Small intestine (tissue), 7 donors: Measurements from ENCODE around the gene ADAMTS6. TPM values are rescaled to one million over a fixed set of nuclear protein-coding genes. Genes with fewer than 3 reads are reported as not detected.
A peak's percentile ranks its signal among the peaks of the same experiment; 100 is the strongest.
"Not testable (repeated sequence)": the region's sequence is repeated elsewhere in the genome, so short reads cannot be mapped to it uniquely, and the experiment has no call there.

ENCODE experiments used
- DNase-seq, 2 donors: peaks; one replicate each; pipeline versions ENCODE4 v3.0.0 to v3.0.0-alpha.2; 2013
- FAIRE-seq: peaks from 2 replicates; lab custom pipeline; 2012; peaks lifted over from hg19 to GRCh38; lab: Jason Lieb, UNC
- H3K27ac ChIP-seq, 3 donors: one replicate each; pipeline ENCODE4 v1.5.1; 2013; ENCODE audit warnings: low read length in 2 of 3, mild to moderate bottlenecking in 2 of 3, control low read depth in 1 of 3, inconsistent platforms in 1 of 3, low read depth in 1 of 3, moderate library complexity in 1 of 3
- H3K27me3 ChIP-seq, 3 donors: one replicate each; pipeline ENCODE4 v1.6.1; 2013; ENCODE audit warnings: low read length in 3 of 3, inconsistent platforms in 1 of 3; ENCODE audit not compliant: control insufficient read depth in 3 of 3, insufficient read depth in 3 of 3
- H3K36me3 ChIP-seq, 3 donors: one replicate each; pipeline ENCODE4 v1.6.1; 2013; ENCODE audit warnings: low read length in 3 of 3, inconsistent platforms in 1 of 3, low read depth in 1 of 3, mild to moderate bottlenecking in 1 of 3, moderate library complexity in 1 of 3; ENCODE audit not compliant: control insufficient read depth in 3 of 3, insufficient read depth in 2 of 3
- H3K4me1 ChIP-seq, 3 donors: one replicate each; pipeline ENCODE4 v1.6.1; 2013; ENCODE audit warnings: low read length in 2 of 3, inconsistent platforms in 1 of 3, low read depth in 1 of 3, mild to moderate bottlenecking in 1 of 3, moderate library complexity in 1 of 3; ENCODE audit not compliant: control insufficient read depth in 3 of 3, insufficient read depth in 2 of 3
- H3K4me3 ChIP-seq, 3 donors: one replicate each; pipeline ENCODE4 v1.5.1; 2013; ENCODE audit warnings: low read length in 3 of 3, control low read depth in 1 of 3, inconsistent platforms in 1 of 3, low read depth in 1 of 3, mild to moderate bottlenecking in 1 of 3, moderate library complexity in 1 of 3
- H3K9me3 ChIP-seq, 2 donors: one replicate each; pipeline ENCODE4 v1.6.1; 2013; ENCODE audit warnings: low read depth in 1 of 2, low read length in 1 of 2; ENCODE audit not compliant: control insufficient read depth in 2 of 2, insufficient read depth in 1 of 2
- WGBS, 3 donors: extraction: QIAGEN DNeasy Blood & Tissue Kit; methylation state at CpG; one replicate each; pipeline ENCODE4 v1.1.7; 2013; 5-methylcytosine and 5-hydroxymethylcytosine counted together
- polyA plus RNA-seq, 4 donors: library from polyadenylated mRNA; stranded (reverse) in 3 of 4; unstranded in 1 of 4; fragments of 200-250 nt in 3 of 4; fragments of 120-200 nt in 1 of 4; gene quantifications; one replicate each; pipeline versions ENCODE4 v1.2.1 to v1.2.3, GENCODE V29; 2013
- donor health status: healthy with polysubstance abuse.
- donor health status: control.
- donor health status: control.
- donor health status: Bipolar disorder and iron deficiency.
- donor health status: healthy.

ADAMTS6 gene
- polyA plus RNA-seq, 4 donors: 0.28 to 1.5 TPM; not detected in 2

DNA sequence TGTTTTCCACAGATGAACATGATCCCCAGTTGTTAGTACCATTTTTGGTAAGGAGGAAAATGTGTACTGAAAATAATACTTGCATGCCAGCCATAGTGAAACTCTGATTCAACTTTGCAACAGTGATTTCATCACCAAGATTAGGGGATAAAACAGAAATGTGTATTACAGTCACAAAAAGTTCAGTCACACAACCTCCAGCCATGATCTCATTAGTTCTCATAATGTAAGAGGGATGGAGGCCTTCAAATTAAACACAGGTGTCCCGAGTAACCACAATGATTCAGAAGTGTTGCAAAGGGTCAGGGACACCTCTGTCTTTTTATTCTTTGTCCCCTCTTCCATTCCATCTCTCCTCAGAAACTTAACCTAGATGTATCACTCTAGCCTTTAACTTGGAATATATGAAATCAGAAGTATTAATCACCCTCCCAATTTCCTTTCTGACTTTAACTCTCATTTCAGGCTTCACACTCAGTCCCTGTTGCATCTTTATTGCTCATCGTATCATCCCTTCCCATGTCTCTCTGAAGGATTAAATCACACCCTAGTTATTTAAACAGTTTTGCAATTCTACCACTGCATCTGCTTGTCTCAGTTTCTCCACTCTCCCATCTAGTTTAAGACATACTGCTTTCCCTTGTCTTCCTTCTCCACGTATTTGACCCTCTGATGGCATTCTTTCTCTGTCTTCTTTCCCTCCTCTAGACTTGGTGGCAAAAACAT, 291.2 kb downstream of the ADAMTS6 start:
- Histone ChIP-seq H3K4me1 (peaks cover 0 to 1% (median 0%) of the 10 kb centered on the region in 3 donors), H3K27me3 (no peaks in the 10 kb centered on the region), H3K4me3 (no peak overlapping the region), H3K9me3 (no peaks in the 10 kb centered on the region), H3K36me3 (no peaks in the 10 kb centered on the region), H3K27ac (no peak overlapping the region)
- DNase-seq (no peak), FAIRE-seq (no peak)
- 74 to 76% (median 75%) methylated on average over 3 of the region's 3 CpGs for WGBS, 3 donors

DNA sequence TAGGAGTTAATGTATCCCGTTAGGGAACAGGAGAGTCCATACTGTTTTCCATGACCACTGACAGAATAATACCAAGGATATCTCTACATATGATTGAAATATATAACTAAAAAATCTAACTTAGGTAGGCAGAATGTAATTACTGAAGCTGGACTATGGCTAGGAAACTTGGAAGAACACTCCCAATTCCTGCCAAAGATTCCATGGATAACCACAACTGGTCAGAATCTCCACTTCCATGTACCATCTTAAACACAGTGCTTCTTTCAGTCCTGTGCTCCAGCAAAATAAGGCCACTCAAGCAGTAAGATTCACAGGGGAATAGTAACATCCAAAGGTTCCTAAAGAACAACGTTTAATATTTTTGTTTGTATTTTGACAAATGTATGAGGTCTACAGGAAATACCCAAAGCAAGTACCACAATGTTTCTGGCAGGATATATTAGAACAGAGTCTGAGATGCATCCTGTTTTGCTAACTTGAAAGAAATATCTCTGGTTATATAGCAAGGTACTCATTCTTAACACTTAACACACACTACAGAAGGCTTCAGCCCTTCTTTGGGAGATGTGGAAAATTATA, 295.0 kb downstream of the ADAMTS6 start:
- no peak overlapping the region for H3K27ac ChIP-seq
- H3K36me3 ChIP-seq: no peaks in the 10 kb centered on the region
- DNase-seq (no peak), FAIRE-seq (no peak)
- no peaks in the 10 kb centered on the region for H3K9me3 ChIP-seq
- H3K4me3 ChIP-seq: no peak overlapping the region
- 72 to 86% (median 76%) methylated on average over 2 of the region's 2 CpGs for WGBS, 3 donors
- peaks cover 0 to 14% (median 0%) of the 10 kb centered on the region in 3 donors for H3K4me1 ChIP-seq
- no peaks in the 10 kb centered on the region for H3K27me3 ChIP-seq

DNA sequence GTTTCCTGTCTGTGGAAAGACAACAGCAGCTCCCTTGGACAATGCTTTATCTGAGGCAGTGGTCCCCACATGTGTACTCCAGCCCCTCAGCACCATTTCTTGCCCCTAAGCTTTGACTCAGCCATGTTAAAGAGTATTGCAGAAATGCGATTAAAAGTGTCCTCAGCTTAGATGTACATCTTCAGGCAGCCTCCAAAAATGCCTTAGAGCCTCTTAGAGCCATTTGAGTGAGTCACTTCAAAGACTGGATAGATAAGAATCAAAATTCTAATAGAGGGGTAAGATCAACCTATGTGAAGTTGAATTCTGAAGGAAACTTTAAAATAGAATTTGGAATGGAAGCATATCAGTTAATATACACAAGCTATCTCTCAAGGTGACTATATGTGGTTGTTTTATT, 296.3 kb downstream of the ADAMTS6 start:
- no peaks in the 10 kb centered on the region for H3K27me3 ChIP-seq
- FAIRE-seq (no peak), DNase-seq (no peak)
- no peaks in the 10 kb centered on the region for H3K9me3 ChIP-seq
- no peak overlapping the region for H3K4me3 ChIP-seq
- peaks cover 0 to 14% (median 0%) of the 10 kb centered on the region in 3 donors for H3K4me1 ChIP-seq
- H3K27ac ChIP-seq: peak overlapping the region in 1 of 3 donors; percentile 58
- WGBS, 3 donors: 92 to 95% (median 93%) methylated on average over 1 of the region's 1 CpG
- no peaks in the 10 kb centered on the region for H3K36me3 ChIP-seq

DNA sequence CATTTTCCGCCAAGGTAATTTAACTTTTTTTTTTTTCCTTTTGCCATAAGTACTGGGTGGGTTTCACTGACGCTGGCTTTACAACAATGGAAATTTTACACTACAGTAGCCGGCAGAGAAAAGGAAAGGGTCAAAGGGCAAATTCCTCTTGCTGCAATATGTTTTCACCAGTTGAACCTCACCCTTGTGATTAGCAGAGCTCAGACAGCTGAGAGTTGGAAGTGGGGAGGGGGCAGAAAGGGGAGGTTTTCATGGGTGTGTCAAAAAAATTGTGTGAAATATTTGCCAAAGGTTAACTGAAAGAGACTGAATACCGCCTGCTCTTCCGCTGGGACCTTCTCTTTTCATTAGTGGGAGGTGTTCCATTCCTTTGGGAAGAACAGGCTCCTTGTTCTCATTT, 296.9 kb downstream of the ADAMTS6 start:
- peak; percentile 56 to 86 for DNase-seq
- Histone ChIP-seq H3K36me3 (no peaks in the 10 kb centered on the region), H3K9me3 (no peaks in the 10 kb centered on the region), H3K4me1 (peaks cover 0 to 14% (median 0%) of the 10 kb centered on the region in 3 donors), H3K4me3 (no peak overlapping the region), H3K27ac (peak overlapping the region in 1 of 3 donors; percentile 58), H3K27me3 (no peaks in the 10 kb centered on the region)
- WGBS, 3 donors: 42 to 56% (median 50%) methylated on average over 5 of the region's 5 CpGs
- no peak for FAIRE-seq

DNA sequence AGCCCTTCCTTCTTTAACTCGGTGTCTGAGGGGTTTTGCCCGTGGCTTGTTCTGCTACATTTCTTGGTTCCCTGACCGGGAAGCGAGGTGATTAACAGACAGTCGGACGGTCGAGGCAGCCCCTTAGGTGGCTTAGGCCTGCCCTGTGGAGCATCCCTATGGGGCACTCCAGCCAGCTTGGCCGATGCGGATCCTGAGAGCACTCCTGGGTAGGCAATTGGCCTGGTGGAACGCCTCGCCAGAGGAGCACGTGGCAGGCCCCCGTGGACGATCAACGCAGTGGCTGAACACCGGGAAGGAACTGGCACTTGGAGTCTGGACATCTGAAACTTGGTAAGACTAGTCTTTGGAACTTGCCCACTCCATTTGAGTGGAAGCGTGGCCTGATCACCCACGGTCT, 307.5 kb downstream of the ADAMTS6 start:
- DNase-seq, FAIRE-seq, H3K27me3 ChIP-seq, H3K4me1 ChIP-seq, H3K27ac ChIP-seq, H3K9me3 ChIP-seq, H3K36me3 ChIP-seq, H3K4me3 ChIP-seq: not testable (repeated sequence)
- 93 to 97% (median 95%) methylated on average over 18 of the region's 18 CpGs for WGBS, 3 donors

DNA sequence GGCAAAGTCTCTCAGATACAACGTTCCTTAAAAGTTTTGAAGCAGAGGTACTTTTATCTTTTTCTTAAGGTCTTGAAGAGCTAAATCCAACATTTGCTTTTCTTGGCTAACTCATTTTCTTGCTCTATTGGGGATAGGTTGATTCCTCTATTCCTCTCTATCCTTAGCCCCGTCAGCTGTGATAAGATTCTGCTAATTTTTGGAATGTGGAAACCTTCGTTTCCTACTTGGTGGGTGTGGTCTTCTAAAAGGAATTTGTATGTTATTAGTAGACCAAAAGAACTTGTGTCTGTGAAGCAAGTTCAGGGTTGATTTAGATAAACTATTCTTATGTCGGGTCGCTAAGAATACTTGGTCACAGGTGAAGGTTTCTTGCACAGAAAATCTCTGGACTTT, 308.6 kb downstream of the ADAMTS6 start:
- Histone ChIP-seq H3K27me3 (no peaks in the 10 kb centered on the region), H3K27ac (no peak overlapping the region), H3K9me3 (no peaks in the 10 kb centered on the region), H3K36me3 (no peaks in the 10 kb centered on the region), H3K4me3 (no peak overlapping the region), H3K4me1 (peaks cover 0 to 5% (median 0%) of the 10 kb centered on the region in 3 donors)
- 79 to 85% (median 79%) methylated on average over 5 of the region's 5 CpGs for WGBS, 3 donors
- FAIRE-seq: no peak
- no peak for DNase-seq

DNA sequence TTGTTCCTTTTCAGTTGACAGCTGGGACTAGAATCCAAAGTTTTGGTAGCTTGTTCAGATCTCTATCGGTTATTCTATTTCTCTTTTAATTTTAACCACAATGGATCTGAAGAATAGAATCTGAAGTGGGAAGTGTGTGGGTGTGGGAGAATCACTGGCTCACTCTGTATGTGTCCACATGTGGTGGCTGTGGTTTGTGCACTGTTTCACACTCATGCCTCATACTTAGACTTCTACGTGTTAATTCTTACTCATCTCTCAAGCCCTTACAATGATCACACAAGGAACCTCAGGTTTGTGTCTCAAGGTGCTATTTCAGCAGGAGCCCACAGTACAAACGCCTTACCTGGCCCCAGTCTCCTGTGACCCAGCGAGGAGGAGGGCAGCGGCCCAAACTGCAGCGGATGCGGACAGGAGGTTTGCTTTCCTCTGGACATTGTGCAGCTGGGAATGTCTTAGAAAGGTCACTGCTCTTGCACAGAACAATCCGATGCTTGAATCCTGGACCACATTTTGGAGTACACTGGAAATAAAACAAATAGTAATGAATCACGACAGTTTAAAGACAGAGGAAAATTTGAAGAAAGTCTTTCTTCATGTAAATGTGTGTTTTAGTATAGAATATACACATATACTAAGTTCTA, 309.1 kb downstream of the ADAMTS6 start:
- FAIRE-seq (no peak), DNase-seq (no peak)
- Histone ChIP-seq H3K36me3 (no peaks in the 10 kb centered on the region), H3K27ac (no peak overlapping the region), H3K4me1 (peaks cover 0 to 5% (median 0%) of the 10 kb centered on the region in 3 donors), H3K27me3 (no peaks in the 10 kb centered on the region), H3K4me3 (no peak overlapping the region), H3K9me3 (no peaks in the 10 kb centered on the region)
- 69 to 80% (median 77%) methylated on average over 9 of the region's 9 CpGs for WGBS, 3 donors

DNA sequence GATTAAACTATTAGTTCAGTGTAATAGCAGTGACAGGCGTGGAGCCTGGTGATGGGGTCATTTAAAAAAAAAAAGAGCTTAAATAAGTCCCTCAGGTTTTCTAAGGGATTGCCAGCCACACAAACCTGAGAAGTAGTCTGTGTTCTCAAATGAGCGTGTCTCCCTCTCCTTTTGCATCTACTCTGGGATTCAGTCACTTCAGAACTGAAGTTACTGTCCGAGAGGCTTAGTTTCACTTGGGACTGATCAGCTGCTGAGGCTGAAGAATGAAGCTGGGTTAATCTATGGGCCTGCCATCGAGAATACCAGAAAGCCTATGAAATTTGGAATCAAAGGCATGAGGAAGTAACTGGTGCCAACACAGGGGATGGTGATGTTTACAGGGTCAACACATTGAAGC, 310.1 kb downstream of the ADAMTS6 start:
- peak overlapping the region in 1 of 3 donors; percentile 63 for H3K27ac ChIP-seq
- H3K36me3 ChIP-seq: no peaks in the 10 kb centered on the region
- no peak for FAIRE-seq
- peaks cover 0 to 5% (median 0%) of the 10 kb centered on the region in 3 donors for H3K4me1 ChIP-seq
- no peak for DNase-seq
- H3K4me3 ChIP-seq: no peak overlapping the region
- WGBS, 3 donors: 64 to 76% (median 73%) methylated on average over 4 of the region's 4 CpGs
- H3K27me3 ChIP-seq: no peaks in the 10 kb centered on the region
- H3K9me3 ChIP-seq: no peaks in the 10 kb centered on the region
